CD4-positive, CD25-positive, alpha-beta regulatory T cell (primary cell): Measurements from ENCODE around the gene RBFOX1. TPM values are rescaled to one million over a fixed set of nuclear protein-coding genes. Genes with fewer than 3 reads are reported as not detected.

Experiments
- ATAC-seq, 2 donors: fragments of 150-1000 bp; cut with Tn5 transposase; one replicate each; pipeline ENCODE4 v1.10.0; 2021; ENCODE audit warnings: low read depth in 2 of 2, moderate number of reproducible peaks in 2 of 2, moderate library complexity in 1 of 2
- DNase-seq, 3 donors: peaks; one replicate each; pipeline versions ENCODE4 v3.0.0 to v3.0.0-alpha.2; 2012 to 2022; ENCODE audit warnings: mixed read lengths in 1 of 3
- H3K27ac ChIP-seq: one replicate; pipeline ENCODE4 v1.7.0; 2013; ENCODE audit warnings: mild to moderate bottlenecking, low read length; ENCODE audit not compliant: insufficient read depth, poor library complexity, severe bottlenecking
- H3K27me3 ChIP-seq: one replicate; pipeline ENCODE4 v1.7.0; 2013; ENCODE audit warnings: low read length; ENCODE audit not compliant: control insufficient read depth, insufficient read depth
- H3K36me3 ChIP-seq: one replicate; pipeline ENCODE4 v1.7.0; 2013; ENCODE audit warnings: mild to moderate bottlenecking, low read length, moderate library complexity; ENCODE audit not compliant: control insufficient read depth, insufficient read depth
- H3K4me1 ChIP-seq: 2 replicates; pipeline ENCODE4 v1.7.0; 2013; ENCODE audit warnings: mild to moderate bottlenecking, low read length; ENCODE audit not compliant: insufficient read depth, control insufficient read depth, poor library complexity, severe bottlenecking
- H3K4me3 ChIP-seq: one replicate; pipeline ENCODE4 v1.7.0; 2013; ENCODE audit warnings: low read depth, mild to moderate bottlenecking, low read length, moderate library complexity
- H3K9me3 ChIP-seq, 2 experiments: 1 replicate in 1 of 2; 2 replicates in 1 of 2; pipeline ENCODE4 v1.7.0; 2013; ENCODE audit warnings: low read length in 2 of 2, mild to moderate bottlenecking in 1 of 2, moderate library complexity in 1 of 2; ENCODE audit not compliant: control insufficient read depth in 2 of 2
- H3K27ac Mint-ChIP-seq, 3 donors: one replicate each; pipeline ENCODE4 v1.8.0; 2020 to 2022; ENCODE audit warnings: mild to moderate bottlenecking in 3 of 3, mixed read lengths in 3 of 3, moderate library complexity in 2 of 3
- H3K27me3 Mint-ChIP-seq: one replicate; pipeline ENCODE4 v1.8.0; 2022; ENCODE audit warnings: mild to moderate bottlenecking, mixed read lengths
- H3K36me3 Mint-ChIP-seq: one replicate; pipeline ENCODE4 v1.8.0; 2020; ENCODE audit warnings: mixed read lengths
- H3K4me1 Mint-ChIP-seq, 4 donors: one replicate each; pipeline ENCODE4 v1.8.0; 2020 to 2022; ENCODE audit warnings: mixed read lengths in 4 of 4, mild to moderate bottlenecking in 1 of 4
- H3K4me3 Mint-ChIP-seq, 4 donors: one replicate each; pipeline ENCODE4 v1.8.0; 2020 to 2022; ENCODE audit warnings: mild to moderate bottlenecking in 4 of 4, mixed read lengths in 4 of 4, moderate library complexity in 3 of 4
- H3K9me3 Mint-ChIP-seq, 7 donors: one replicate each; pipeline ENCODE4 v1.8.0; 2020 to 2022; ENCODE audit warnings: mixed read lengths in 7 of 7, mild to moderate bottlenecking in 3 of 7, moderate library complexity in 2 of 7
- polyA plus RNA-seq, 4 donors: library from polyadenylated mRNA; unstranded; fragments of 300-500 nt; fragmentation: Illumina TruSeq; gene quantifications; one replicate each; pipeline ENCODE4 v1.2.3, GENCODE V29; 2021
- total RNA-seq: library from RNA; stranded (reverse); gene quantifications from one replicate; pipeline ENCODE4 v1.2.3, GENCODE V29; 2022

The RBFOX1 gene
- total and polyA plus RNA-seq, 5 donors from 2014 or later = not detected

- H3K27ac Mint-ChIP-seq = no peak overlapping the region
Observed at GRCh38 chr16:7400117-7400890, 67.7 kb downstream of the RBFOX1 start.

GRCh38 chr16:7404217-7404616 lies 71.6 kb downstream of the RBFOX1 start:
- Mint-ChIP-seq H3K27ac (no peak overlapping the region), H3K4me1 (no peaks in the 10 kb centered on the region), H3K9me3 (peaks cover 0 to 11% (median 6%) of the 10 kb centered on the region in 7 donors), H3K4me3 (no peak overlapping the region), H3K36me3 (no peaks in the 10 kb centered on the region), H3K27me3 (no peaks in the 10 kb centered on the region)
- H3K27ac ChIP-seq = no peak overlapping the region
- no peaks in the 10 kb centered on the region for H3K36me3 ChIP-seq
- no peaks in the 10 kb centered on the region for H3K9me3 ChIP-seq
- H3K4me1 ChIP-seq = no peaks in the 10 kb centered on the region
- DNase-seq = no peak
- no peaks in the 10 kb centered on the region for H3K27me3 ChIP-seq
- H3K4me3 ChIP-seq = no peak overlapping the region
- no peak for ATAC-seq

More at GRCh38 chr16:7400117-7400890, 67.7 kb downstream of the RBFOX1 start:
- no peaks in the 10 kb centered on the region for H3K36me3 Mint-ChIP-seq
- H3K27me3 Mint-ChIP-seq = no peaks in the 10 kb centered on the region
- no peaks in the 10 kb centered on the region for H3K36me3 ChIP-seq
- H3K9me3 ChIP-seq = no peaks in the 10 kb centered on the region
- H3K27ac ChIP-seq = no peak overlapping the region
- ATAC-seq (no peak), DNase-seq (no peak)
- no peaks in the 10 kb centered on the region for H3K27me3 ChIP-seq
- no peaks in the 10 kb centered on the region for H3K4me1 Mint-ChIP-seq
- H3K4me3 Mint-ChIP-seq = no peak overlapping the region
- H3K9me3 Mint-ChIP-seq = peaks cover 0 to 7% (median 3%) of the 10 kb centered on the region in 7 donors
- no peaks in the 10 kb centered on the region for H3K4me1 ChIP-seq
- no peak overlapping the region for H3K4me3 ChIP-seq

GRCh38 chr16:7405166-7405565 lies 72.5 kb downstream of the RBFOX1 start:
- Mint-ChIP-seq H3K27me3 (no peaks in the 10 kb centered on the region), H3K27ac (no peak overlapping the region), H3K4me1 (no peaks in the 10 kb centered on the region), H3K9me3 (peaks cover 0 to 11% (median 6%) of the 10 kb centered on the region in 7 donors), H3K36me3 (no peaks in the 10 kb centered on the region), H3K4me3 (no peak overlapping the region)
- no peaks in the 10 kb centered on the region for H3K9me3 ChIP-seq
- H3K4me1 ChIP-seq = no peaks in the 10 kb centered on the region
- no peak for ATAC-seq
- H3K27me3 ChIP-seq = no peaks in the 10 kb centered on the region
- H3K36me3 ChIP-seq = no peaks in the 10 kb centered on the region
- no peak overlapping the region for H3K27ac ChIP-seq
- no peak for DNase-seq
- no peak overlapping the region for H3K4me3 ChIP-seq

- Mint-ChIP-seq H3K36me3 (no peaks in the 10 kb centered on the region), H3K9me3 (peaks cover 0 to 22% (median 6%) of the 10 kb centered on the region in 7 donors), H3K4me1 (no peaks in the 10 kb centered on the region), H3K27me3 (no peaks in the 10 kb centered on the region), H3K27ac (no peak overlapping the region), H3K4me3 (no peak overlapping the region)
- H3K27ac ChIP-seq = no peak overlapping the region
- no peak overlapping the region for H3K4me3 ChIP-seq
- no peaks in the 10 kb centered on the region for H3K4me1 ChIP-seq
- DNase-seq (no peak), ATAC-seq (no peak)
- H3K27me3 ChIP-seq = no peaks in the 10 kb centered on the region
- no peaks in the 10 kb centered on the region for H3K36me3 ChIP-seq
- peaks cover 0 to 2% of the 10 kb centered on the region in 2 experiments for H3K9me3 ChIP-seq
Observed at GRCh38 chr16:7408700-7409365, 76.2 kb downstream of the RBFOX1 start.

GRCh38 chr16:7419441-7419840 lies 86.8 kb downstream of the RBFOX1 start:
- ATAC-seq = no peak
- no peak overlapping the region for H3K27ac Mint-ChIP-seq
- no peaks in the 10 kb centered on the region for H3K36me3 Mint-ChIP-seq
- H3K27ac ChIP-seq = no peak overlapping the region
- no peak for DNase-seq
- H3K27me3 Mint-ChIP-seq = no peaks in the 10 kb centered on the region
- H3K27me3 ChIP-seq = no peaks in the 10 kb centered on the region
- H3K4me1 ChIP-seq = no peaks in the 10 kb centered on the region
- H3K9me3 Mint-ChIP-seq = peaks cover 0 to 28% (median 9%) of the 10 kb centered on the region in 7 donors
- H3K9me3 ChIP-seq = peaks cover 0 to 4% of the 10 kb centered on the region in 2 experiments
- H3K4me3 Mint-ChIP-seq = no peak overlapping the region
- H3K36me3 ChIP-seq = no peaks in the 10 kb centered on the region
- H3K4me1 Mint-ChIP-seq = no peaks in the 10 kb centered on the region
- no peak overlapping the region for H3K4me3 ChIP-seq

- Histone ChIP-seq H3K4me3 (no peak overlapping the region), H3K4me1 (no peaks in the 10 kb centered on the region), H3K27ac (no peak overlapping the region), H3K9me3 (peaks cover 0 to 2% of the 10 kb centered on the region in 2 experiments), H3K27me3 (no peaks in the 10 kb centered on the region), H3K36me3 (no peaks in the 10 kb centered on the region)
- no peak overlapping the region for H3K4me3 Mint-ChIP-seq
- no peaks in the 10 kb centered on the region for H3K36me3 Mint-ChIP-seq
- DNase-seq (no peak), ATAC-seq (no peak)
- peaks cover 0 to 28% (median 8%) of the 10 kb centered on the region in 7 donors for H3K9me3 Mint-ChIP-seq
- no peak overlapping the region for H3K27ac Mint-ChIP-seq
- no peaks in the 10 kb centered on the region for H3K4me1 Mint-ChIP-seq
- H3K27me3 Mint-ChIP-seq = no peaks in the 10 kb centered on the region
Observed at GRCh38 chr16:7420079-7420478, 87.4 kb downstream of the RBFOX1 start.

- H3K27me3 Mint-ChIP-seq = no peaks in the 10 kb centered on the region
- H3K27ac Mint-ChIP-seq = no peak overlapping the region
- no peaks in the 10 kb centered on the region for H3K4me1 ChIP-seq
- H3K9me3 Mint-ChIP-seq = peaks cover 0 to 28% (median 11%) of the 10 kb centered on the region in 7 donors
- no peaks in the 10 kb centered on the region for H3K36me3 ChIP-seq
- H3K27ac ChIP-seq = no peak overlapping the region
- H3K36me3 Mint-ChIP-seq = no peaks in the 10 kb centered on the region
- no peaks in the 10 kb centered on the region for H3K27me3 ChIP-seq
- no peak overlapping the region for H3K4me3 Mint-ChIP-seq
- no peaks in the 10 kb centered on the region for H3K4me1 Mint-ChIP-seq
- no peak for ATAC-seq
- no peak overlapping the region for H3K4me3 ChIP-seq
- H3K9me3 ChIP-seq = no peaks in the 10 kb centered on the region
- no peak for DNase-seq
Observed at GRCh38 chr16:7420843-7421242, 88.2 kb downstream of the RBFOX1 start.
